Left lung (tissue), 10 donors: Measurements from ENCODE around the gene HECA. TPM values are rescaled to one million over a fixed set of nuclear protein-coding genes. Genes with fewer than 3 reads are reported as not detected.
"Not testable (repeated sequence)": the region's sequence is repeated elsewhere in the genome, so short reads cannot be mapped to it uniquely, and the experiment has no call there.

ENCODE experiments used
- ATAC-seq: fragments of 200-7000 bp; cut with Tn5 transposase; one replicate; pipeline ENCODE4 v1.9.1; 2020; ENCODE audit warnings: moderate library complexity
- DNase-seq, 4 donors: peaks; one replicate each; pipeline ENCODE4 v3.0.0-alpha.2; 2013 to 2020
- H3K27ac ChIP-seq, 2 donors: fragments of 200-600 bp; sonication (generic) in 1 of 2; one replicate each; pipeline versions ENCODE4 v1.5.0 to v1.8.0; 2020 to 2021
- H3K27me3 ChIP-seq, 2 donors: fragments of 200-600 bp; sonication (generic) in 1 of 2; one replicate each; pipeline versions ENCODE4 v1.5.0 to v1.8.0; 2020 to 2021
- H3K36me3 ChIP-seq, 2 donors: fragments of 200-600 bp; sonication (generic) in 1 of 2; one replicate each; pipeline versions ENCODE4 v1.5.0 to v1.8.0; 2020 to 2021
- H3K4me1 ChIP-seq, 2 donors: fragments of 200-600 bp; one replicate each; pipeline ENCODE4 v1.8.0; 2021
- H3K4me3 ChIP-seq, 2 donors: fragments of 200-600 bp; sonication (generic) in 1 of 2; one replicate each; pipeline versions ENCODE4 v1.5.0 to v1.8.0; 2020 to 2021; ENCODE audit warnings: mild to moderate bottlenecking in 1 of 2
- H3K9me3 ChIP-seq, 2 donors: fragments of 200-600 bp; sonication (generic) in 1 of 2; one replicate each; pipeline versions ENCODE4 v1.5.0 to v1.8.0; 2020 to 2021
- intact Hi-C, 2 donors: fragments of 100-400 bp; cut with DNase I; formaldehyde crosslinking; loops; one replicate each; pipeline versions ENCODE4 v1.11.2 to v1.14.2; 2022
- polyA plus RNA-seq, 6 donors: library from polyadenylated mRNA; unstranded; fragments of 120-200 nt; gene quantifications; one replicate each; pipeline ENCODE4 v1.2.1, GENCODE V29; 2013; ENCODE audit not compliant: insufficient read length in 6 of 6
- total RNA-seq, 2 donors: library from RNA; stranded (reverse); fragmentation: NEBNext Ultra II Directional; extraction: Animal tissue kit (Norgen Biotek cat#: 25700); gene quantifications; one replicate each; pipeline ENCODE4 v1.2.1, GENCODE V29; 2021
- TF ChIP-seq, protein P1 (sequence below), 2 donors: fragments of 200-600 bp; sonication (generic) in 1 of 2; IDR thresholded peaks; one replicate each; pipeline versions ENCODE4 v1.5.0 to v1.8.0; 2021; ENCODE audit warnings: antibody characterized with exemption in 2 of 2
- donor health status: DM: no; HTN: yes; CAD: no.
- donor health status: DM: no; HTN: no; CAD: no.

The HECA gene
- total and polyA plus RNA-seq, 8 donors = 17.0 to 40.9 (median 19.0) TPM

DNA sequence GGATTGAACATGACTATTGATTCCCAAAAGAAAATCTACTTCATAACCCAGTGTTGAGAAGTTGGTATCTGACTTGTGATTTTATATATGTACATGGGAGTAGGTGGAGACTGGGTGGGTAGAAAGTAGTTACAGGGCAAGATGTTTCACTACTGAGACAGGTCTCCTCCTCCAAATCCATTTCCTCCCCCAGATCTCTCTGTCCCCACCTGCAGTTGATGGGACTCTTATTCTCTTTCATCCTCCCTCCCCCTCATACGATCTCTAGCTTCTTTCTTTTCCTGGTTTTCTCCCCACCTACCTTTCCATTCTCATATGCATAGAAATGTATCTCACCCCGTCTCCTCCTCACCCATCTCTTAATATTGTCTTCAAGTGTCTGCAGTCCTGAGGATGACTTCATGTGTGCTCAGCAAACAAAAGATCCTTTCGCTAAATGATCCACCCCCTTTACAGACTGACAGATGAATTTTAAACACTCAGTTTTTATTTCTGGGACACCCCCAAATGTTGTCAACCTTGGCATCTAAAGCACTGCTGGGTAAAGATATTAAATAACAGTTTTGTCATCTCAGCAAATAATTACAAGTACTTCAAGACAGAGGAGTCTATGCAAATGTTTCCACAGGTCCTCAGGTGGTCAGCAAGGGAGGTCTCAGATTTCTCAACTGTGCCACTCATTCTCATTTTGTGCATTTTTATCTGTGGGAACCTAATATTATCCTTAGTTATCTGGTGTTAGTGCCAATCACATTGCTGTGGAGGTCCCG lies 18.7 kb upstream of the HECA start:
- no peaks in the 10 kb centered on the region for H3K36me3 ChIP-seq
- intact Hi-C loops = no loop called here
- TF ChIP-seq, protein P1, sequence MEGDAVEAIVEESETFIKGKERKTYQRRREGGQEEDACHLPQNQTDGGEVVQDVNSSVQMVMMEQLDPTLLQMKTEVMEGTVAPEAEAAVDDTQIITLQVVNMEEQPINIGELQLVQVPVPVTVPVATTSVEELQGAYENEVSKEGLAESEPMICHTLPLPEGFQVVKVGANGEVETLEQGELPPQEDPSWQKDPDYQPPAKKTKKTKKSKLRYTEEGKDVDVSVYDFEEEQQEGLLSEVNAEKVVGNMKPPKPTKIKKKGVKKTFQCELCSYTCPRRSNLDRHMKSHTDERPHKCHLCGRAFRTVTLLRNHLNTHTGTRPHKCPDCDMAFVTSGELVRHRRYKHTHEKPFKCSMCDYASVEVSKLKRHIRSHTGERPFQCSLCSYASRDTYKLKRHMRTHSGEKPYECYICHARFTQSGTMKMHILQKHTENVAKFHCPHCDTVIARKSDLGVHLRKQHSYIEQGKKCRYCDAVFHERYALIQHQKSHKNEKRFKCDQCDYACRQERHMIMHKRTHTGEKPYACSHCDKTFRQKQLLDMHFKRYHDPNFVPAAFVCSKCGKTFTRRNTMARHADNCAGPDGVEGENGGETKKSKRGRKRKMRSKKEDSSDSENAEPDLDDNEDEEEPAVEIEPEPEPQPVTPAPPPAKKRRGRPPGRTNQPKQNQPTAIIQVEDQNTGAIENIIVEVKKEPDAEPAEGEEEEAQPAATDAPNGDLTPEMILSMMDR (IDR thresholded peaks at IDR 0.05) = no peak
- H3K27ac ChIP-seq = no peak overlapping the region
- ATAC-seq (no peak), DNase-seq (no peak)
- H3K27me3 ChIP-seq = no peaks in the 10 kb centered on the region
- H3K9me3 ChIP-seq = peaks cover 0 to 12% of the 10 kb centered on the region in 2 donors
- no peaks in the 10 kb centered on the region for H3K4me1 ChIP-seq
- H3K4me3 ChIP-seq = no peak overlapping the region

DNA sequence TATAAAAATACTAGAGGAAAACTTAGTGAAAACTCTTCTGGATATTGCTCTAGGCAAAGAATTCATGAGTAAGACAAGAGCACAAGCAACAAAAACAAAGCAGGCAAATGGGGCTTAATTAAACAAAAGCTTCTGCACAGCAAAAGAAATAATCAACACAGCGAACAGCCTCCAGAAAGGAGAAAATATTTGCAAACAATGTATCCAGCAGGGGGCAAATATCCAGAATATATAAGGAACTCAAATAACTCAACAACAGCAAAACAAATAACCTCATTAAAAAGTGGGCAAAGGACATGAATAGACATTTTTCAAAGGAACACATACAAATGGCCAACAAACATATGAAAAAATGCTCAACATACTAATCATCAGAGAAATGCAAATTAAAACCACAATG lies 17.1 kb upstream of the HECA start:
- H3K27ac ChIP-seq = no peak overlapping the region
- no peak for ATAC-seq
- H3K4me1 ChIP-seq = no peaks in the 10 kb centered on the region
- no peak for DNase-seq
- no peak overlapping the region for H3K4me3 ChIP-seq
- no peaks in the 10 kb centered on the region for H3K27me3 ChIP-seq
- peaks cover 0 to 12% of the 10 kb centered on the region in 2 donors for H3K9me3 ChIP-seq
- TF ChIP-seq, protein P1 (IDR thresholded peaks at IDR 0.05) = no peak
- H3K36me3 ChIP-seq = no peaks in the 10 kb centered on the region
- intact Hi-C loops = no loop called here

DNA sequence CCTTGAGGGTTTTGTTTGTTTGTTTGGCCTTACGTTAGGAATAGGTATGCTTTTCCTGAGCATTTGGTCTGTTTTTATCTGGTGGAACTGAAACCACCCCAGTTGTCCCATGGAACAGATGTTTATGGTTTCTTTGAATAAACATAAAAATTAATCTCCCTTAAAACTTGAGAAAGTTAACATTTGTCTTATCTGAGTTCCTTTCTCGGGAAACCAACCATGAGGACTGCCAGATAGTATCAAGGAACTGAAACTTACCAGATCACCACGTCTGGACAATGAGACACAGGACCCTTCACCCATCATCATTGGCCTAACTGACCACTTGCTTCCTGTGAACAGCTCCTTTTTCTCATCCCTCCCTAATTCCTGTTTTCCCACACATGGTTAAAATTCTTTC lies 15.3 kb upstream of the HECA start:
- H3K9me3 ChIP-seq = peaks cover 0 to 12% of the 10 kb centered on the region in 2 donors
- TF ChIP-seq, protein P1 (IDR thresholded peaks at IDR 0.05) = no peak

DNA sequence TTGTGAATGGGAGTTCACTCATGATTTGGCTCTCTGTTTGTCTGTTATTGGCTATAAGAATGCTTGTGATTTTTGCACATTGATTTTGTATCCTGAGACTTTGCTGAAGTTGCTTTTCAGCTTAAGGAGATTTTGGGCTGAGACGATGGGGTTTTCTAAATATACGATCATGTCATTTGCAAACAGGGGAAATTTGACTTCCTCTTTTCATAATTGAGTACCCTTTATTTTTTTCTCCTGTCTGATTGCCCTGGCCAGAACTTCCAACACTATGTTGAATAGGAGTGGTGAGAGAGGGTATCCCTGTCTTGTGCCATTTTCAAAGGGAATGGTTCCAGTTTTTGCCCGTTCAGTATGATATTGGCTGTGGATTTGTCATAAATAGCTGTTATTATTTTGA lies 12.1 kb upstream of the HECA start:
- H3K27me3 ChIP-seq, intact Hi-C loops, H3K27ac ChIP-seq, H3K36me3 ChIP-seq, H3K4me3 ChIP-seq, DNase-seq, ATAC-seq: not testable (repeated sequence)
- Histone ChIP-seq H3K4me1 (peaks cover 0 to 21% of the 10 kb centered on the region in 2 donors), H3K9me3 (peaks cover 0 to 12% of the 10 kb centered on the region in 2 donors)

More for the DNA sequence above, 15.3 kb upstream of the HECA start:
- intact Hi-C loops = no loop called here
- Histone ChIP-seq H3K4me3 (no peak overlapping the region), H3K27ac (no peak overlapping the region), H3K36me3 (no peaks in the 10 kb centered on the region), H3K4me1 (no peaks in the 10 kb centered on the region), H3K27me3 (no peaks in the 10 kb centered on the region)
- DNase-seq = no peak
- no peak for ATAC-seq

DNA sequence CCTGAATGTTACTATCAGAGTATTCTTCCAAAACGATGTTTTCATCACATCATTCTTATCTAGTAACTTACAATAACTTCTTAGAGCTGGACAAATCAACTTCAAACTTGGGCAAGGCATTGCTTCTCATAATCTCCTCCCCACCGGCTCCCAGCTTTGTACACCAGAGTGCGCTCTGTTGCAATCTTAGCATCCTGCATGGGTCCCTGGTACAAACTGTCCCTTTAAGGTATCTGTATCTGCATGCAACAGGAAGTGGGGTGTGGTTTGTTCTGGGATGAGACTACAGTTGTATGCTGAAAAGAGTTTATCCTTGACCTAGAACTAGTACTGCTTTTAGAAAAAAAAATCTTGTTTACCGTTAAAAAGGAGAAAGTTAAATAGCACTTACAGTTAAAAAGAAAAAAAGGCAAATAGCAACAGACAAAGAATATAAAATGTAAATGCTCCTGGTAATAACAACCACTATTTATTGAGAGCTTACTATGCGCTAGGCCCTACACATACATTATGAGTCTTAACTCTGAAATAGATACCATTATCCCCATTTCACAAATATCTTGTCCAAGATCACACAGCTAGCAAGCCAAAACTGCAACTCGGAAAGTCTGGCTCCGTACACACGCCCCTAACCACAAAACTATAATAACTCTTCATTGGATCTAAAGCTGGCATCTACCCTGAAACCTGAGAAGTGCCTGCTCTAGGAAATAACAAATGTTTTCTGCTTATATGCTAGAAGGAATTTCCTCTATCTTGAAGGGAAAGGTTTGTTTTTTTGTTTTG lies 9.8 kb upstream of the HECA start:
- Histone ChIP-seq H3K36me3 (no peaks in the 10 kb centered on the region), H3K4me3 (no peak overlapping the region), H3K4me1 (peaks cover 0 to 21% of the 10 kb centered on the region in 2 donors), H3K27me3 (no peaks in the 10 kb centered on the region), H3K9me3 (no peaks in the 10 kb centered on the region), H3K27ac (peak overlapping the region; percentile 24 to 65)
- TF ChIP-seq, protein P1 (IDR thresholded peaks at IDR 0.05) = peak; percentile 28 to 43
- DNase-seq (peak in 1 of 4 donors; percentile 67), ATAC-seq (peak; percentile 91)
- intact Hi-C loops = loop anchor here in 1 of 2 donors (5.0 kb wide), 1 partner anchor 242 kb away; no protein-coding TSS in a partner anchor
